ENCODE data around the gene MCCC1.

Gene MCCC1

DNA sequence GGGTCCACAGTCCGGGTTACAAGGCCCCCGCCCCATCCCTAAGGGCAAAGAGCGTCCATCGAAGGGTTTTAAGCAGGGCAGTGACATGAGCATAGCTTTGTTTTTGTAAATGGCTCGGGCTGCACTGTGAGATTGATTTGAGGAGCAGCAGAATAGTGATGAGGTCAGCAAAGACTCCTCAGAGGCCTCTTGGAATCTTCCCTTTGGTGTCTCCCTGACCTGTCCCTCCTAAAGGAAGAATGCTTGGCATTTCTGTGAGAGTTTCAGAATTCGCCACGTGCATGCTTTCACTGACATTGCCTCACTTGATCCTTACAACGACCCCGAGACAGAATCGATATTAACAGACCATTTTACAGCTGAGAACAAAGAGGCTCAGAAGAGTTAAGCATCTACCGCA is 42.9 kb upstream of the MCCC1 start:
- no peaks in the 10 kb centered on the region for H4K20me1 ChIP-seq (ENCODE audit: insufficient read depth, low read length, poor library complexity, severe bottlenecking)
- H2AFZ ChIP-seq (ENCODE audit: low read length), result no peak overlapping the region
- H3K36me3 ChIP-seq (ENCODE audit: insufficient read depth, low read length), result no peaks in the 10 kb centered on the region
- no peaks in the 10 kb centered on the region for H3K27me3 ChIP-seq (ENCODE audit: insufficient read depth, low read length, poor library complexity, severe bottlenecking)
- no peaks in the 10 kb centered on the region for H3K9me2 ChIP-seq (replicated peaks; ENCODE audit: low read depth, low read length)
- no peak overlapping the region for H3K4me3 ChIP-seq (ENCODE audit: low read length, poor library complexity, severe bottlenecking)
- no peak overlapping the region for H3K4me2 ChIP-seq (ENCODE audit: low read depth, low read length, poor library complexity, severe bottlenecking)
- no peaks in the 10 kb centered on the region for H3K9me3 ChIP-seq (ENCODE audit: insufficient read depth, low read depth, low read length)
- no peaks in the 10 kb centered on the region for H3K79me2 ChIP-seq (ENCODE audit: insufficient read depth, low read length)
- H3K9ac ChIP-seq (ENCODE audit: low read depth, low read length, poor library complexity, severe bottlenecking), result no peak overlapping the region
- H3K4me1 ChIP-seq (ENCODE audit: insufficient read depth, low read length, poor library complexity, severe bottlenecking), result no peaks in the 10 kb centered on the region
- TF ChIP-seq EZH2phosphoT487 (IDR thresholded peaks at IDR 0.05; ENCODE audit: borderline replicate concordance), result no peak
- TF ChIP-seq, protein P1, sequence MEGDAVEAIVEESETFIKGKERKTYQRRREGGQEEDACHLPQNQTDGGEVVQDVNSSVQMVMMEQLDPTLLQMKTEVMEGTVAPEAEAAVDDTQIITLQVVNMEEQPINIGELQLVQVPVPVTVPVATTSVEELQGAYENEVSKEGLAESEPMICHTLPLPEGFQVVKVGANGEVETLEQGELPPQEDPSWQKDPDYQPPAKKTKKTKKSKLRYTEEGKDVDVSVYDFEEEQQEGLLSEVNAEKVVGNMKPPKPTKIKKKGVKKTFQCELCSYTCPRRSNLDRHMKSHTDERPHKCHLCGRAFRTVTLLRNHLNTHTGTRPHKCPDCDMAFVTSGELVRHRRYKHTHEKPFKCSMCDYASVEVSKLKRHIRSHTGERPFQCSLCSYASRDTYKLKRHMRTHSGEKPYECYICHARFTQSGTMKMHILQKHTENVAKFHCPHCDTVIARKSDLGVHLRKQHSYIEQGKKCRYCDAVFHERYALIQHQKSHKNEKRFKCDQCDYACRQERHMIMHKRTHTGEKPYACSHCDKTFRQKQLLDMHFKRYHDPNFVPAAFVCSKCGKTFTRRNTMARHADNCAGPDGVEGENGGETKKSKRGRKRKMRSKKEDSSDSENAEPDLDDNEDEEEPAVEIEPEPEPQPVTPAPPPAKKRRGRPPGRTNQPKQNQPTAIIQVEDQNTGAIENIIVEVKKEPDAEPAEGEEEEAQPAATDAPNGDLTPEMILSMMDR (conservative IDR thresholded peaks at IDR 0.05; ENCODE audit: low read length), result no peak
- H3F3A ChIP-seq (ENCODE audit: low read depth), result no peaks in the 10 kb centered on the region

DNA sequence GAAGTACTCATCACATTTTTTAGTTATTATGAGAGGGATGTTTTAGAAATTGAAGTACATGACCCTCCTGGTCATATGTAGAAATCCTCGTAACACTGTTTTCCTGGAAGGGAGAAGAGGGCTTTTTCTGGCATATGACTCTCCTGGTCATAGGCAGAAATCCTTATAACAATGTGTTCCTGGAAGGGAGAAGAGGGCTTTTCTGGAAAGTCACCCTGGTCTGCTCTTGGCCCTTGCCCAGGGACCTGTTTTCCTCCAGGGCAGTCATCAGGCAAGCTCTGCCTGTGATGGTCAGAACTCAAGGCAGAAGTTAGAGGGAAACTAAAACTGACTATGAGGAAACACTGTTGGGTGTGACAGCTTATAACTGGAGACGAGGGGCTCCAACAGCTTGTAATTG is 35.5 kb upstream of the MCCC1 start:
- Histone ChIP-seq H3K4me3 (ENCODE audit: low read length, poor library complexity, severe bottlenecking) (no peak overlapping the region), H3K79me2 (ENCODE audit: insufficient read depth, low read length) (no peaks in the 10 kb centered on the region), H3K4me2 (ENCODE audit: low read depth, low read length, poor library complexity, severe bottlenecking) (no peak overlapping the region), H3K9me2 (replicated peaks; ENCODE audit: low read depth, low read length) (no peaks in the 10 kb centered on the region), H3F3A (ENCODE audit: low read depth) (no peaks in the 10 kb centered on the region), H3K4me1 (ENCODE audit: insufficient read depth, low read length, poor library complexity, severe bottlenecking) (no peaks in the 10 kb centered on the region), H3K9ac (ENCODE audit: low read depth, low read length, poor library complexity, severe bottlenecking) (no peak overlapping the region), H4K20me1 (ENCODE audit: insufficient read depth, low read length, poor library complexity, severe bottlenecking) (no peaks in the 10 kb centered on the region), H3K36me3 (ENCODE audit: insufficient read depth, low read length) (no peaks in the 10 kb centered on the region), H2AFZ (ENCODE audit: low read length) (0 out of 2 replicates have a peak overlapping the region, but pooled peaks have one; percentile 54), H3K9me3 (ENCODE audit: insufficient read depth, low read depth, low read length) (no peaks in the 10 kb centered on the region), H3K27me3 (ENCODE audit: insufficient read depth, low read length, poor library complexity, severe bottlenecking) (no peaks in the 10 kb centered on the region)
- TF ChIP-seq, protein P1 (conservative IDR thresholded peaks at IDR 0.05; ENCODE audit: low read length), result no peak
- TF ChIP-seq EZH2phosphoT487 (IDR thresholded peaks at IDR 0.05; ENCODE audit: borderline replicate concordance), result no peak

DNA sequence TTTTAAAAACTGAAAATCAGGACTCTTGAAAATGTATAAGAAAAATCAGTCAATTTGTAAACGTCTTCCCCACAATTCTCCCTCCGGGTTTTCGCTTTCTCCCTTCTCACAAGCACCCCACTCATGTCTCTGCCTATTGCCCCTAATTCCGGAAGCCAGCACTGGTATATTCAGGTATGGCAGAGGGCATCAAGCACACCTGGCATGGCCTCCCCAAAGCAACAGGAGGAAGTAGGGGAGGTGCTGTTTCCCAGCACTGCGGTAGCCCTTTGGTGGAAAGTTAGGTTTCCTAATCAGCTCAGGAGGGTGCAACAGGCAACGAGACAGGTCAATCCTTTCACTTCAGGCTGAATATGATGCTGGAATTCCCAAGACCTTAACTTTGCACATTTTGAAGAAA is 33.1 kb upstream of the MCCC1 start:
- Histone ChIP-seq H3K9me2 (replicated peaks; ENCODE audit: low read depth, low read length) (no peaks in the 10 kb centered on the region), H3K9ac (ENCODE audit: low read depth, low read length, poor library complexity, severe bottlenecking) (no peak overlapping the region)

More for the DNA sequence above, 33.1 kb upstream of the MCCC1 start:
- Histone ChIP-seq H3K36me3 (ENCODE audit: insufficient read depth, low read length) (no peaks in the 10 kb centered on the region), H3F3A (ENCODE audit: low read depth) (no peaks in the 10 kb centered on the region), H3K4me3 (ENCODE audit: low read length, poor library complexity, severe bottlenecking) (no peak overlapping the region), H3K79me2 (ENCODE audit: insufficient read depth, low read length) (no peaks in the 10 kb centered on the region), H3K27me3 (ENCODE audit: insufficient read depth, low read length, poor library complexity, severe bottlenecking) (no peaks in the 10 kb centered on the region), H3K4me1 (ENCODE audit: insufficient read depth, low read length, poor library complexity, severe bottlenecking) (no peaks in the 10 kb centered on the region), H3K4me2 (ENCODE audit: low read depth, low read length, poor library complexity, severe bottlenecking) (no peak overlapping the region), H4K20me1 (ENCODE audit: insufficient read depth, low read length, poor library complexity, severe bottlenecking) (no peaks in the 10 kb centered on the region), H3K9me3 (ENCODE audit: insufficient read depth, low read depth, low read length) (0 out of 2 replicates have a peak, but pooled peaks cover 4% of the 10 kb centered on the region), H2AFZ (ENCODE audit: low read length) (no peak overlapping the region)
- TF ChIP-seq, protein P1 (conservative IDR thresholded peaks at IDR 0.05; ENCODE audit: low read length), result no peak
- TF ChIP-seq EZH2phosphoT487 (IDR thresholded peaks at IDR 0.05; ENCODE audit: borderline replicate concordance), result no peak
